NCI-H1417 (cell line): ENCODE measurements around the gene CA12.
"Not testable (repeated sequence)": the region's sequence is repeated elsewhere in the genome, so short reads cannot be mapped to it uniquely, and the experiment has no call there.

ENCODE experiments used
- DNase-seq, 3 experiments: peaks; one replicate each; lab custom pipeline; 2025; lab: John Stamatoyannopoulos, UW

CA12 gene

GRCh38 chr15:63338170-63338569 is 43.5 kb downstream of the CA12 start:
- DNase-seq, result no peak

- no peak for DNase-seq
Measured at GRCh38 chr15:63337046-63337445, 44.6 kb downstream of the CA12 start.

GRCh38 chr15:63335543-63336240 is 46.0 kb downstream of the CA12 start:
- DNase-seq, result no peak

- DNase-seq, result no peak
Measured at GRCh38 chr15:63334821-63335220, 46.8 kb downstream of the CA12 start.

- peak in 1 of 3 experiments; percentile 15 for DNase-seq
Measured at GRCh38 chr15:63332367-63333124, 49.1 kb downstream of the CA12 start.

GRCh38 chr15:63331456-63331855 is 50.2 kb downstream of the CA12 start:
- no peak for DNase-seq

GRCh38 chr15:63330926-63331325 is 50.7 kb downstream of the CA12 start:
- no peak for DNase-seq

GRCh38 chr15:63329567-63330350 is 51.9 kb downstream of the CA12 start:
- DNase-seq, result no peak

GRCh38 chr15:63327648-63328421 is 53.8 kb downstream of the CA12 start:
- DNase-seq, result no peak

GRCh38 chr15:63324770-63325169 is 56.9 kb downstream of the CA12 start:
- no peak for DNase-seq

- peak in 1 of 3 experiments; percentile 13 for DNase-seq
Measured at GRCh38 chr15:63323798-63324563, 57.7 kb downstream of the CA12 start.

GRCh38 chr15:63322541-63322940 is 59.1 kb downstream of the CA12 start:
- peak; percentile 2 to 37 (median 13) for DNase-seq

GRCh38 chr15:63321462-63321861 is 60.2 kb downstream of the CA12 start:
- DNase-seq, result no peak

GRCh38 chr15:63320981-63321380 is 60.7 kb downstream of the CA12 start:
- DNase-seq, result not testable (repeated sequence)

- not testable (repeated sequence) for DNase-seq
Measured at GRCh38 chr15:63320446-63320845, 61.2 kb downstream of the CA12 start.

GRCh38 chr15:63319065-63319464 is 62.6 kb downstream of the CA12 start:
- no peak for DNase-seq

GRCh38 chr15:63318344-63318743 is 63.3 kb downstream of the CA12 start:
- no peak for DNase-seq

GRCh38 chr15:63314409-63314808 is 67.2 kb downstream of the CA12 start:
- DNase-seq, result no peak

- DNase-seq, result no peak
Measured at GRCh38 chr15:63313825-63314224, 67.8 kb downstream of the CA12 start.

GRCh38 chr15:63312286-63312685 is 69.4 kb downstream of the CA12 start:
- DNase-seq, result no peak

GRCh38 chr15:63310646-63311045 is 71.0 kb downstream of the CA12 start:
- no peak for DNase-seq
